ENCODE measurements around the gene NSD1.

DNA sequence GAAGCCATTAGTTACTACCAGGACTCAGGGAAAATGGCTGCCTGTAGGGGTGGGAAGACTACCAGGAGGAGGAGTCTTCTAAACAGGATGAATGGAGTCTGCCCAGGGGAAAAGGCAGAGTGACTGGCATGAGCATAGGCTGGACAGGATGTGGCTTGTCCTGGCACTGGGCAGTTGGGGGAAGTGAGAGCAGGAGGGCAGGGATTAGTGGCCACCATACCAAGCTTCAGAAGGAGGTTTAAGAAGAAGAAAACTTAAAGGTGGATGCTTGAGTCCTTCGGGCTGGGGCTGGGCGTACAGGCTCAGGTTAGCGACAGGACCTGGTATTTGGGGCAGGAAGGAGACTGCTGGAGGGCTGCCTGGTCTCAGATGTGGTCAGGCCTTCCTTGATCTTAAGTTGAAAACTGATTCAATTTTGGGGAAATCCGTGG lies 5.0 kb upstream of the NSD1 start:
- no peak for TF ChIP-seq CTCF (optimal IDR thresholded peaks at IDR 0.05 in 1 of 3, IDR thresholded peaks at IDR 0.05 in 1 of 3, conservative IDR thresholded peaks at IDR 0.05 in 1 of 3; ENCODE audit: extremely low read depth in 1 of 3, insufficient read depth in 2 of 3, low read length in 3 of 3)
- TF ChIP-seq EZH2 (IDR thresholded peaks at IDR 0.05; ENCODE audit: low read length), result no peak

All from keratinocyte (primary cell).